ENCODE data around the gene TUT4. TPM values are rescaled to one million over a fixed set of nuclear protein-coding genes. Genes with fewer than 3 reads are reported as not detected.

TUT4 gene
- total RNA-seq, 3 donors from 2014 or later, result 44.2 to 85.3 (median 68.8) TPM

GRCh38 chr1:52599236-52599635 is 46.3 kb upstream of the TUT4 start:
- Histone ChIP-seq H3K36me3 (no peaks in the 10 kb centered on the region), H3K27ac (no peak overlapping the region), H3K27me3 (no peaks in the 10 kb centered on the region), H3K4me3 (no peak overlapping the region), H3K9me3 (no peaks in the 10 kb centered on the region), H3K4me1 (peaks cover 0 to 5% of the 10 kb centered on the region in 2 donors)
- intact Hi-C loops (cut with DNase I; ENCODE audit: low total_unique reads), result no loop called here
- DNase-seq (ENCODE audit: low spot score in 2 of 2), result no peak
- TF ChIP-seq POLR2A (IDR thresholded peaks at IDR 0.05) (no peak), POLR2AphosphoS5 (IDR thresholded peaks at IDR 0.05) (no peak), CTCF (IDR thresholded peaks at IDR 0.05) (no peak)

GRCh38 chr1:52598729-52599128 is 45.8 kb upstream of the TUT4 start:
- H3K27me3 ChIP-seq, result no peaks in the 10 kb centered on the region
- H3K4me3 ChIP-seq, result no peak overlapping the region
- H3K9me3 ChIP-seq, result no peaks in the 10 kb centered on the region
- no peak overlapping the region for H3K27ac ChIP-seq
- TF ChIP-seq POLR2AphosphoS5 (IDR thresholded peaks at IDR 0.05), result no peak
- TF ChIP-seq POLR2A (IDR thresholded peaks at IDR 0.05), result no peak
- TF ChIP-seq CTCF (IDR thresholded peaks at IDR 0.05), result no peak
- no peak for DNase-seq (ENCODE audit: low spot score in 2 of 2)
- peaks cover 0 to under 1% of the 10 kb centered on the region in 2 donors for H3K4me1 ChIP-seq
- intact Hi-C loops (cut with DNase I; ENCODE audit: low total_unique reads), result no loop called here
- H3K36me3 ChIP-seq, result no peaks in the 10 kb centered on the region

- no peaks in the 10 kb centered on the region for H3K4me1 ChIP-seq
- no peak overlapping the region for H3K27ac ChIP-seq
- no peaks in the 10 kb centered on the region for H3K36me3 ChIP-seq
- no peak overlapping the region for H3K4me3 ChIP-seq
- DNase-seq (ENCODE audit: low spot score in 2 of 2), result no peak
- intact Hi-C loops (cut with DNase I; ENCODE audit: low total_unique reads), result no loop called here
- no peaks in the 10 kb centered on the region for H3K27me3 ChIP-seq
- H3K9me3 ChIP-seq, result no peaks in the 10 kb centered on the region
- TF ChIP-seq POLR2AphosphoS5 (IDR thresholded peaks at IDR 0.05) (no peak), POLR2A (IDR thresholded peaks at IDR 0.05) (no peak)
These were observed 45.0 kb upstream of the TUT4 start for GRCh38 chr1:52597912-52598311.

- intact Hi-C loops (cut with DNase I; ENCODE audit: low total_unique reads), result no loop called here
- Histone ChIP-seq H3K4me1 (no peaks in the 10 kb centered on the region), H3K4me3 (no peak overlapping the region), H3K9me3 (no peaks in the 10 kb centered on the region), H3K27ac (no peak overlapping the region), H3K27me3 (no peaks in the 10 kb centered on the region), H3K36me3 (no peaks in the 10 kb centered on the region)
- TF ChIP-seq POLR2A (IDR thresholded peaks at IDR 0.05) (no peak), POLR2AphosphoS5 (IDR thresholded peaks at IDR 0.05) (no peak), CTCF (IDR thresholded peaks at IDR 0.05) (no peak)
- no peak for DNase-seq (ENCODE audit: low spot score in 2 of 2)
These were observed 42.2 kb upstream of the TUT4 start for GRCh38 chr1:52595061-52595460.

GRCh38 chr1:52593495-52593894 is 40.6 kb upstream of the TUT4 start:
- Histone ChIP-seq H3K4me1 (no peaks in the 10 kb centered on the region), H3K9me3 (no peaks in the 10 kb centered on the region), H3K27me3 (no peaks in the 10 kb centered on the region), H3K4me3 (no peak overlapping the region), H3K36me3 (no peaks in the 10 kb centered on the region), H3K27ac (no peak overlapping the region)
- TF ChIP-seq POLR2AphosphoS5 (IDR thresholded peaks at IDR 0.05), result no peak
- no peak for TF ChIP-seq CTCF (IDR thresholded peaks at IDR 0.05)
- no peak for DNase-seq (ENCODE audit: low spot score in 2 of 2)
- intact Hi-C loops (cut with DNase I; ENCODE audit: low total_unique reads), result no loop called here

Data from breast epithelium (tissue), 4 donors.